ENCODE data around the gene GAD2.

Gene GAD2

DNA sequence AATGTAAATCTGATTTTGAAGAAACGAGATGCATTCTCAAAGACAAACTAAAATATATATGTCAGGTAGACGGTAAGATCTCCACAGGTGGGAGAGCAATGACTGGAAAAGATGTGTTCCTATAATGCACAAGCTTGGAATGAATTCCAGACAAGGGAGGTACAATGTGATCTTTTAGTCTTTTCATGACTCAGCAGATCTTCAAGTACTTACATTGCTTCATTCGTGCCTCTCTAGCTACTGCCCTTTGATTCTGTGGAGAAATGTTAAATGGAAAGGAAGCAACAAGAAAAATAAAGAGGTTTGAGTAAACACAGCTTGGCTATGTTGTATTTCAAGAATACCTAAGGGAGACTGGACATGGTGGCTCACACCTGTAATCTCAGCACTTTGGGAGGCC lies 106.6 kb downstream of the GAD2 start:
- no peak for TF ChIP-seq FOXP2 (optimal IDR thresholded peaks at IDR 0.05; ENCODE audit: borderline replicate concordance, extremely low read depth, extremely low read length, insufficient read depth)

DNA sequence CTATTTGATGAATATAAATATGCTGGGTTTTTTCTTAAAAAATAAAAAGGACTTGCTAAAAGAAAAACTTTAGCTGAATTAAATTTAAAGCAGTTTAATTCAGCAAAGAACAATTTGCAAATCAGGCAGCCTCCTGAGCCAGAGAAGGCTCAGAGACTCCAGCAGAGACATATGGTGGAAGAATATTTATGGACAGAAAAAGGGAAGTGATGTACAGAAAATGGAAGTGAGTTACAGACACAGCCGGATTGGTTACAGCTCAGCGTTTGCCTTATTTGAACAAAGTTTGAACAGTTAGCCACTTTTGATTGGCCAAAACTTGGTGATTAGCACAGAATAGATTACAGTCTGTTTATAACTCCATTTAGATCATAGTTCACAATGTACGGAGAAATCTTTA lies 110.3 kb downstream of the GAD2 start:
- TF ChIP-seq, protein P1, sequence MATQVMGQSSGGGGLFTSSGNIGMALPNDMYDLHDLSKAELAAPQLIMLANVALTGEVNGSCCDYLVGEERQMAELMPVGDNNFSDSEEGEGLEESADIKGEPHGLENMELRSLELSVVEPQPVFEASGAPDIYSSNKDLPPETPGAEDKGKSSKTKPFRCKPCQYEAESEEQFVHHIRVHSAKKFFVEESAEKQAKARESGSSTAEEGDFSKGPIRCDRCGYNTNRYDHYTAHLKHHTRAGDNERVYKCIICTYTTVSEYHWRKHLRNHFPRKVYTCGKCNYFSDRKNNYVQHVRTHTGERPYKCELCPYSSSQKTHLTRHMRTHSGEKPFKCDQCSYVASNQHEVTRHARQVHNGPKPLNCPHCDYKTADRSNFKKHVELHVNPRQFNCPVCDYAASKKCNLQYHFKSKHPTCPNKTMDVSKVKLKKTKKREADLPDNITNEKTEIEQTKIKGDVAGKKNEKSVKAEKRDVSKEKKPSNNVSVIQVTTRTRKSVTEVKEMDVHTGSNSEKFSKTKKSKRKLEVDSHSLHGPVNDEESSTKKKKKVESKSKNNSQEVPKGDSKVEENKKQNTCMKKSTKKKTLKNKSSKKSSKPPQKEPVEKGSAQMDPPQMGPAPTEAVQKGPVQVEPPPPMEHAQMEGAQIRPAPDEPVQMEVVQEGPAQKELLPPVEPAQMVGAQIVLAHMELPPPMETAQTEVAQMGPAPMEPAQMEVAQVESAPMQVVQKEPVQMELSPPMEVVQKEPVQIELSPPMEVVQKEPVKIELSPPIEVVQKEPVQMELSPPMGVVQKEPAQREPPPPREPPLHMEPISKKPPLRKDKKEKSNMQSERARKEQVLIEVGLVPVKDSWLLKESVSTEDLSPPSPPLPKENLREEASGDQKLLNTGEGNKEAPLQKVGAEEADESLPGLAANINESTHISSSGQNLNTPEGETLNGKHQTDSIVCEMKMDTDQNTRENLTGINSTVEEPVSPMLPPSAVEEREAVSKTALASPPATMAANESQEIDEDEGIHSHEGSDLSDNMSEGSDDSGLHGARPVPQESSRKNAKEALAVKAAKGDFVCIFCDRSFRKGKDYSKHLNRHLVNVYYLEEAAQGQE (IDR thresholded peaks at IDR 0.05; ENCODE audit: insufficient read depth in 1 of 2, low read depth in 2 of 2, low read length in 2 of 2), result no peak
- TF ChIP-seq FOXP2 (optimal IDR thresholded peaks at IDR 0.05; ENCODE audit: borderline replicate concordance, extremely low read depth, extremely low read length, insufficient read depth) (no peak), POLR2AphosphoS5 (IDR thresholded peaks at IDR 0.05; ENCODE audit: low read depth, low read length) (no peak), TAF1 (IDR thresholded peaks at IDR 0.05; ENCODE audit: borderline replicate concordance, insufficient read depth, low read length) (no peak), SIN3A (IDR thresholded peaks at IDR 0.05; ENCODE audit: borderline replicate concordance, insufficient read depth, low read length) (no peak)

DNA sequence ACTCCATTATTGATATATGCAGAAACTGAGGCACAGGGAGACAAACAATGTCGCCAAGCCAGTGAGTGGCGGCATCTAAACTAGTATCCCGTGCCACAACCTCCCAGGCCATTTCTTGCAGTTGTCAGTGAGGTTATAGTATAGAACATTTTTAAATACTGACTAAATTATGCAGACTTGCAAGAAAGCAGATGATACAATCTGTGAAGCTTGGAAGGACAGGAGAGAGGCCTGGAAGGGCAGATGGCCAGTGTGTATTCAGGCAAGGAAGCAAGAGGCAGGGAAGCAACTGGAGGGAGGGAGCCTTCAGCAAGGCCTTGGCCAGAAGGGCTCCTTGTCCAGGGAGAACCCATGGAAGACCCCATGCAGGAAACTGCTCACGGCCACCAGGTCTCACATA lies 111.2 kb downstream of the GAD2 start:
- no peak for TF ChIP-seq POLR2AphosphoS5 (IDR thresholded peaks at IDR 0.05; ENCODE audit: low read depth, low read length)
- TF ChIP-seq FOXP2 (optimal IDR thresholded peaks at IDR 0.05; ENCODE audit: borderline replicate concordance, extremely low read depth, extremely low read length, insufficient read depth), result no peak
- TF ChIP-seq, protein P1 (IDR thresholded peaks at IDR 0.05; ENCODE audit: insufficient read depth in 1 of 2, low read depth in 2 of 2, low read length in 2 of 2), result no peak
- TF ChIP-seq TAF1 (IDR thresholded peaks at IDR 0.05; ENCODE audit: borderline replicate concordance, insufficient read depth, low read length), result no peak
- TF ChIP-seq SIN3A (IDR thresholded peaks at IDR 0.05; ENCODE audit: borderline replicate concordance, insufficient read depth, low read length), result no peak

DNA sequence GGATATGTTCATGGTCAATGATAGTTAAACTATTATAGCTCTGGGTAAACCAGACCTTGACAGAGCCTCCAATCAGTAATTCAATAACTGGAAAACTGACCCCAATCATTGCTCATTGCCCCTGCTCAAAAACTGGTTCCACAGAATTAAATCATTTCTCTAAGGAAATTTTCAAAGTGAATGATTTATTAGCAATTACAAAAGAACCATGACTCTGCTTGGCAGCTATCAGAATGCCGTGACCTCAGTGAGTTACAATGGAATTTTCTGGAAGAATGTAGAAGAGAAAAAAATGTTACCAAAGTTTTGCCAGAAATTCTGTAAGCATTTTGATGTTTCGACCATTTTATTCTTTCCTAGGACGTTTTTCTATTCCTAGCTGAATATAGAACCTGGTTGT lies 114.8 kb downstream of the GAD2 start:
- no peak for TF ChIP-seq SIN3A (IDR thresholded peaks at IDR 0.05; ENCODE audit: borderline replicate concordance, insufficient read depth, low read length)
- TF ChIP-seq TAF1 (IDR thresholded peaks at IDR 0.05; ENCODE audit: borderline replicate concordance, insufficient read depth, low read length), result no peak
- no peak for TF ChIP-seq FOXP2 (optimal IDR thresholded peaks at IDR 0.05; ENCODE audit: borderline replicate concordance, extremely low read depth, extremely low read length, insufficient read depth)
- no peak for TF ChIP-seq POLR2AphosphoS5 (IDR thresholded peaks at IDR 0.05; ENCODE audit: low read depth, low read length)
- TF ChIP-seq, protein P1 (IDR thresholded peaks at IDR 0.05; ENCODE audit: insufficient read depth in 1 of 2, low read depth in 2 of 2, low read length in 2 of 2), result no peak

DNA sequence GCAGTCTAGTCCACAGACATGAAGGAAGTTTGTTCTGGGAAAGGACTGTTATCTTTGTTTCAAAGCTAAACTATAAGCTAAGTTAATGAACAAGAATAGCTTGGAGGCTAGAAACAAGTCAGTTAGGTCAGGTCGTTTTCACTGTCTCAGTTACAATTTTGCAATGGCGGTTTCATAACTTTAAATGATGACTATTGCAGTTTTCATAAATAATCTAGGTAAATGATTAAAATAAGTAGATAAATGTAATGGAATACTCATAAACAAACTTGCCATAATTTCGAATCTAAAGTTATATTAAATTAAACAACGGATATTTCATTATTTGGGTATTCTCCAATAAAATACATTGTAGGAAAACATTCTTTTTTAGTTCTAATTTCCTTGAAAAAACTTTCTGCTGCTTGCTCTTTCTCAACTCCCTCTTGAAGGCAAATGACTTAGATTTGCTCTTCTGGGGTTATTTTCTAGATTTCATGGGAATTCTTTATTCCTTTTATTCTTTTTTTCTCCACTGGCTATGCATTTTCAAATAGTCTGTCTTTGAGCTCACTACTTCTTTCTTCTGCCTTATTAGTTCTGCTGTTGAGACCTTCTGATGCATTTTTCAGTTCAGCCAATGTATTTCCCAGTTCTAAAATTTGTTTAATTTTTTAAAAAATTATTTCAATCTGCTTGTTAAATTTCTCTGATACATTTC lies 117.8 kb downstream of the GAD2 start:
- TF ChIP-seq TAF1 (IDR thresholded peaks at IDR 0.05; ENCODE audit: borderline replicate concordance, insufficient read depth, low read length), result no peak
- no peak for TF ChIP-seq FOXP2 (optimal IDR thresholded peaks at IDR 0.05; ENCODE audit: borderline replicate concordance, extremely low read depth, extremely low read length, insufficient read depth)
- no peak for TF ChIP-seq SIN3A (IDR thresholded peaks at IDR 0.05; ENCODE audit: borderline replicate concordance, insufficient read depth, low read length)
- TF ChIP-seq, protein P1 (IDR thresholded peaks at IDR 0.05; ENCODE audit: insufficient read depth in 1 of 2, low read depth in 2 of 2, low read length in 2 of 2), result no peak
- no peak for TF ChIP-seq POLR2AphosphoS5 (IDR thresholded peaks at IDR 0.05; ENCODE audit: low read depth, low read length)
